CD4-positive, CD25-positive, alpha-beta regulatory T cell (primary cell): ENCODE data around the gene DNAH9. TPM values are rescaled to one million over a fixed set of nuclear protein-coding genes. Genes with fewer than 3 reads are reported as not detected.

Experiments
- ATAC-seq, 2 donors: fragments of 150-1000 bp; cut with Tn5 transposase; one replicate each; pipeline ENCODE4 v1.10.0; 2021; ENCODE audit warnings: low read depth in 2 of 2, moderate number of reproducible peaks in 2 of 2, moderate library complexity in 1 of 2
- DNase-seq, 3 donors: peaks; one replicate each; pipeline versions ENCODE4 v3.0.0 to v3.0.0-alpha.2; 2012 to 2022; ENCODE audit warnings: mixed read lengths in 1 of 3
- H3K27ac ChIP-seq: one replicate; pipeline ENCODE4 v1.7.0; 2013; ENCODE audit warnings: mild to moderate bottlenecking, low read length; ENCODE audit not compliant: insufficient read depth, poor library complexity, severe bottlenecking
- H3K27me3 ChIP-seq: one replicate; pipeline ENCODE4 v1.7.0; 2013; ENCODE audit warnings: low read length; ENCODE audit not compliant: control insufficient read depth, insufficient read depth
- H3K36me3 ChIP-seq: one replicate; pipeline ENCODE4 v1.7.0; 2013; ENCODE audit warnings: mild to moderate bottlenecking, low read length, moderate library complexity; ENCODE audit not compliant: control insufficient read depth, insufficient read depth
- H3K4me1 ChIP-seq: 2 replicates; pipeline ENCODE4 v1.7.0; 2013; ENCODE audit warnings: mild to moderate bottlenecking, low read length; ENCODE audit not compliant: insufficient read depth, control insufficient read depth, poor library complexity, severe bottlenecking
- H3K4me3 ChIP-seq: one replicate; pipeline ENCODE4 v1.7.0; 2013; ENCODE audit warnings: low read depth, mild to moderate bottlenecking, low read length, moderate library complexity
- H3K9me3 ChIP-seq, 2 experiments: 1 replicate in 1 of 2; 2 replicates in 1 of 2; pipeline ENCODE4 v1.7.0; 2013; ENCODE audit warnings: low read length in 2 of 2, mild to moderate bottlenecking in 1 of 2, moderate library complexity in 1 of 2; ENCODE audit not compliant: control insufficient read depth in 2 of 2
- H3K27ac Mint-ChIP-seq, 3 donors: one replicate each; pipeline ENCODE4 v1.8.0; 2020 to 2022; ENCODE audit warnings: mild to moderate bottlenecking in 3 of 3, mixed read lengths in 3 of 3, moderate library complexity in 2 of 3
- H3K27me3 Mint-ChIP-seq: one replicate; pipeline ENCODE4 v1.8.0; 2022; ENCODE audit warnings: mild to moderate bottlenecking, mixed read lengths
- H3K36me3 Mint-ChIP-seq: one replicate; pipeline ENCODE4 v1.8.0; 2020; ENCODE audit warnings: mixed read lengths
- H3K4me1 Mint-ChIP-seq, 4 donors: one replicate each; pipeline ENCODE4 v1.8.0; 2020 to 2022; ENCODE audit warnings: mixed read lengths in 4 of 4, mild to moderate bottlenecking in 1 of 4
- H3K4me3 Mint-ChIP-seq, 4 donors: one replicate each; pipeline ENCODE4 v1.8.0; 2020 to 2022; ENCODE audit warnings: mild to moderate bottlenecking in 4 of 4, mixed read lengths in 4 of 4, moderate library complexity in 3 of 4
- H3K9me3 Mint-ChIP-seq, 7 donors: one replicate each; pipeline ENCODE4 v1.8.0; 2020 to 2022; ENCODE audit warnings: mixed read lengths in 7 of 7, mild to moderate bottlenecking in 3 of 7, moderate library complexity in 2 of 7
- polyA plus RNA-seq, 4 donors: library from polyadenylated mRNA; unstranded; fragments of 300-500 nt; fragmentation: Illumina TruSeq; gene quantifications; one replicate each; pipeline ENCODE4 v1.2.3, GENCODE V29; 2021
- total RNA-seq: library from RNA; stranded (reverse); gene quantifications from one replicate; pipeline ENCODE4 v1.2.3, GENCODE V29; 2022

DNAH9 gene
- total and polyA plus RNA-seq, 5 donors from 2014 or later = not detected

DNA sequence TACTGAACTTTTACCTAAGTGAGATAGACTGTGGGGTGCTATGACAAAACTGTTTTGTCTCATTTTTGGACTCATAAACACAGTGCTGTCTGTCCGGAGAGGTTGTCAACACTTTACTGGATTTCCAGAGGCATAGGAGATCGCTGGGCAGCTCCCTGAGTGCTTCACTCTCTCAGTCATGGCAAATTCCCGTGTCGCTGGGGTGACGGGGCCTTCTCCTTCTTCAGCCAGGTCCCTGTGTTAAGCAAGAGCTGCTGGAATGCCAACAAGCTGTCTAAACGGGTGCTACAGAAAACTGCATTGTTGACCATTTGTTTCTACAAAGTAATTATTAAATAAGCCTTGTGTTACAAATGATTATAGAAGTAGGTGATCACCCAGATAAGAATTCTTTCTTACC lies 141.6 kb downstream of the DNAH9 start:
- DNase-seq (no peak), ATAC-seq (no peak)
- H3K4me1 ChIP-seq = no peaks in the 10 kb centered on the region
- Mint-ChIP-seq H3K27ac (peak overlapping the region in 1 of 3 donors; percentile 63), H3K4me1 (no peaks in the 10 kb centered on the region), H3K36me3 (no peaks in the 10 kb centered on the region), H3K9me3 (peaks cover 0 to 5% (median 0%) of the 10 kb centered on the region in 7 donors), H3K4me3 (no peak overlapping the region), H3K27me3 (no peaks in the 10 kb centered on the region)
- H3K27ac ChIP-seq = no peak overlapping the region
- no peaks in the 10 kb centered on the region for H3K27me3 ChIP-seq
- no peak overlapping the region for H3K4me3 ChIP-seq
- no peaks in the 10 kb centered on the region for H3K9me3 ChIP-seq
- no peaks in the 10 kb centered on the region for H3K36me3 ChIP-seq

GRCh38 chr17:11742886-11743285 lies 144.6 kb downstream of the DNAH9 start:
- Histone ChIP-seq H3K36me3 (no peaks in the 10 kb centered on the region), H3K4me3 (no peak overlapping the region), H3K9me3 (peaks cover 0 to 2% of the 10 kb centered on the region in 2 experiments), H3K27ac (no peak overlapping the region), H3K4me1 (no peaks in the 10 kb centered on the region), H3K27me3 (no peaks in the 10 kb centered on the region)
- H3K27me3 Mint-ChIP-seq = no peaks in the 10 kb centered on the region
- H3K9me3 Mint-ChIP-seq = peaks cover 0 to 4% (median 2%) of the 10 kb centered on the region in 7 donors
- H3K36me3 Mint-ChIP-seq = no peaks in the 10 kb centered on the region
- no peak overlapping the region for H3K27ac Mint-ChIP-seq
- no peaks in the 10 kb centered on the region for H3K4me1 Mint-ChIP-seq
- DNase-seq = no peak
- H3K4me3 Mint-ChIP-seq = peak overlapping the region in 1 of 4 donors; percentile 43
- no peak for ATAC-seq

DNA sequence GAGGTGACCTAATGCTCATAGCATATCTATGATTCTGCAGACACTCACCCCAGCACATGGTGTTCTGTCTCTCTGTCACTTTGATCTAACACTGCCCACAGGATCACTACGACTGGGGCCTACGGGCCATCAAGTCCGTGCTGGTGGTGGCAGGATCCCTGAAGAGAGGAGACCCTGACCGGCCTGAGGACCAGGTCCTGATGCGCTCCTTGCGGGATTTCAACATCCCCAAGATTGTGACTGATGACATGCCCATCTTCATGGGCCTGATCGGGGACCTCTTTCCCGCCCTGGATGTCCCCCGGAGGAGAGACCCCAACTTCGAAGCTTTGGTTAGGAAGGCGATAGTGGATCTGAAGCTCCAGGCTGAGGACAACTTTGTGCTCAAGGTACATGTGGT lies 146.4 kb downstream of the DNAH9 start:
- DNase-seq (no peak), ATAC-seq (no peak)
- peaks cover 0 to 4% (median 2%) of the 10 kb centered on the region in 7 donors for H3K9me3 Mint-ChIP-seq
- no peaks in the 10 kb centered on the region for H3K36me3 Mint-ChIP-seq
- no peaks in the 10 kb centered on the region for H3K27me3 ChIP-seq
- H3K4me3 ChIP-seq = no peak overlapping the region
- H3K4me1 ChIP-seq = no peaks in the 10 kb centered on the region
- no peak overlapping the region for H3K27ac ChIP-seq
- H3K27ac Mint-ChIP-seq = no peak overlapping the region
- no peaks in the 10 kb centered on the region for H3K36me3 ChIP-seq
- no peaks in the 10 kb centered on the region for H3K4me1 Mint-ChIP-seq
- no peak overlapping the region for H3K4me3 Mint-ChIP-seq
- H3K9me3 ChIP-seq = peaks cover 0 to 2% of the 10 kb centered on the region in 2 experiments
- H3K27me3 Mint-ChIP-seq = no peaks in the 10 kb centered on the region

- ATAC-seq = no peak
- Mint-ChIP-seq H3K36me3 (no peaks in the 10 kb centered on the region), H3K27ac (no peak overlapping the region), H3K4me1 (no peaks in the 10 kb centered on the region), H3K27me3 (no peaks in the 10 kb centered on the region), H3K4me3 (no peak overlapping the region), H3K9me3 (peaks cover 0 to 6% (median 2%) of the 10 kb centered on the region in 7 donors)
- peaks cover 0 to 2% of the 10 kb centered on the region in 2 experiments for H3K9me3 ChIP-seq
- H3K36me3 ChIP-seq = no peaks in the 10 kb centered on the region
- no peak for DNase-seq
- no peaks in the 10 kb centered on the region for H3K4me1 ChIP-seq
- H3K27me3 ChIP-seq = no peaks in the 10 kb centered on the region
- H3K27ac ChIP-seq = no peak overlapping the region
- no peak overlapping the region for H3K4me3 ChIP-seq
These were observed 149.2 kb downstream of the DNAH9 start for GRCh38 chr17:11747441-11747840.

- DNase-seq (no peak), ATAC-seq (no peak)
- H3K4me3 Mint-ChIP-seq = no peak overlapping the region
- H3K36me3 Mint-ChIP-seq = no peaks in the 10 kb centered on the region
- H3K4me1 Mint-ChIP-seq = no peaks in the 10 kb centered on the region
- H3K27ac Mint-ChIP-seq = no peak overlapping the region
- Histone ChIP-seq H3K4me1 (no peaks in the 10 kb centered on the region), H3K36me3 (no peaks in the 10 kb centered on the region), H3K27me3 (no peaks in the 10 kb centered on the region), H3K4me3 (no peak overlapping the region), H3K9me3 (no peaks in the 10 kb centered on the region), H3K27ac (no peak overlapping the region)
- no peaks in the 10 kb centered on the region for H3K27me3 Mint-ChIP-seq
- peaks cover 0 to 13% (median 4%) of the 10 kb centered on the region in 7 donors for H3K9me3 Mint-ChIP-seq
These were observed 159.5 kb downstream of the DNAH9 start for GRCh38 chr17:11757815-11758214.

- H3K36me3 Mint-ChIP-seq = no peaks in the 10 kb centered on the region
- H3K9me3 ChIP-seq = no peaks in the 10 kb centered on the region
- ATAC-seq (no peak), DNase-seq (no peak)
- no peaks in the 10 kb centered on the region for H3K27me3 ChIP-seq
- no peak overlapping the region for H3K27ac Mint-ChIP-seq
- no peaks in the 10 kb centered on the region for H3K27me3 Mint-ChIP-seq
- no peak overlapping the region for H3K4me3 ChIP-seq
- H3K36me3 ChIP-seq = no peaks in the 10 kb centered on the region
- H3K4me1 Mint-ChIP-seq = peaks cover 0 to 2% (median 0%) of the 10 kb centered on the region in 4 donors
- peaks cover 0 to 3% (median 0%) of the 10 kb centered on the region in 7 donors for H3K9me3 Mint-ChIP-seq
- no peak overlapping the region for H3K27ac ChIP-seq
- H3K4me1 ChIP-seq = no peaks in the 10 kb centered on the region
- no peak overlapping the region for H3K4me3 Mint-ChIP-seq
These were observed 169.8 kb downstream of the DNAH9 start for GRCh38 chr17:11768106-11768505.

- H3K9me3 ChIP-seq = no peaks in the 10 kb centered on the region
- H3K27ac Mint-ChIP-seq = no peak overlapping the region
- peaks cover 0 to 2% (median 0%) of the 10 kb centered on the region in 4 donors for H3K4me1 Mint-ChIP-seq
- H3K27me3 ChIP-seq = no peaks in the 10 kb centered on the region
- H3K27me3 Mint-ChIP-seq = no peaks in the 10 kb centered on the region
- no peaks in the 10 kb centered on the region for H3K4me1 ChIP-seq
- H3K36me3 ChIP-seq = no peaks in the 10 kb centered on the region
- H3K4me3 Mint-ChIP-seq = no peak overlapping the region
- no peak for ATAC-seq
- no peaks in the 10 kb centered on the region for H3K36me3 Mint-ChIP-seq
- no peak overlapping the region for H3K27ac ChIP-seq
- H3K4me3 ChIP-seq = no peak overlapping the region
- no peak for DNase-seq
- peaks cover 0 to 3% (median 0%) of the 10 kb centered on the region in 7 donors for H3K9me3 Mint-ChIP-seq
These were observed 170.7 kb downstream of the DNAH9 start for GRCh38 chr17:11768981-11769380.

DNA sequence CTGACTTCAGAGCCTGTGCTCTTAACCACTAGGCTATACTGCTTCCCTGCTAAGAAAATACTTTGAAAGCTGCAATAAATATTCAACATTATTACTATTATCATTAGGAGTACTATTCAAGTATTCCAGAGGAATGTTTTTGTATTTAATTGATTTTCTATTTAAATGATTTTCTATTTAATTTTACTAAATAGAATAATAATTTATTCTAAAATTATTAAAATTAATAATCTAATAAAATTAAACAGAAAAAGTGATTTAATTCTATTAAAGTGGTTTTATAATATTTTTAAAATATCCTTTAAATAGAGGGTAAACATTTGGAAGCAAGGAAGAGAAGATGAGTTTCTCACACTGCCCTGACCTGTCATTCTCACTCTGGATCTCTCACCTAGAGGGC lies 173.8 kb downstream of the DNAH9 start:
- Histone ChIP-seq H3K27me3 (no peaks in the 10 kb centered on the region), H3K27ac (no peak overlapping the region), H3K9me3 (no peaks in the 10 kb centered on the region), H3K36me3 (no peaks in the 10 kb centered on the region), H3K4me3 (no peak overlapping the region), H3K4me1 (no peaks in the 10 kb centered on the region)
- H3K4me1 Mint-ChIP-seq = no peaks in the 10 kb centered on the region
- H3K36me3 Mint-ChIP-seq = no peaks in the 10 kb centered on the region
- DNase-seq (no peak), ATAC-seq (no peak)
- no peak overlapping the region for H3K4me3 Mint-ChIP-seq
- H3K27ac Mint-ChIP-seq = no peak overlapping the region
- peaks cover 0 to 4% (median 2%) of the 10 kb centered on the region in 7 donors for H3K9me3 Mint-ChIP-seq
- H3K27me3 Mint-ChIP-seq = no peaks in the 10 kb centered on the region
